NCI-H2107 treated with DMSO at 0.1 percent for 48 hours (cell line): ENCODE data around the gene FCAMR.

ENCODE experiments used
- DNase-seq: peaks from one replicate; lab custom pipeline; 2025; ENCODE audit not compliant: unreplicated experiment; lab: John Stamatoyannopoulos, UW

The FCAMR gene

GRCh38 chr1:207000651-207001291 lies 30.5 kb upstream of the FCAMR start:
- DNase-seq = no peak

- DNase-seq = no peak
Observed at GRCh38 chr1:206998816-206999215, 28.6 kb upstream of the FCAMR start.

DNA sequence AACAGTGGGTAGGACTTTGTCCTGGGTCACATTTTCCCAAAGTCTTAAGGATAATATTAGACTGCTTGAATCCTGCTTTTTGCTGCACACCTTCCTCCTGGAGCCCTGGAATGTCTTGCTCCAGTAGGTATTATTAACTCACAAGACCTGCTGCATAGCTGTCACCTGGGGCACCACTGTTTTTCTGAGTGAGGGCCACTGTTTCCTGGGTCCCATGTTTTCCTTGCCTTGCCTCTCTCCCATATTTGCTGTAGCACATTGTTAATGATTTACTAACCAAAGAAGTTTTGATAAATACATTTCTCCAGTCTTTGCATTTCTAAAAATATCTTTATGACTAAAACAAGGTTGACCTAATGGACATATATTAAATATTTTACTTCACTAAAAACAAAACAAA lies 22.5 kb upstream of the FCAMR start:
- no peak for DNase-seq

- no peak for DNase-seq
Observed at GRCh38 chr1:206987873-206988272, 17.6 kb upstream of the FCAMR start.

DNA sequence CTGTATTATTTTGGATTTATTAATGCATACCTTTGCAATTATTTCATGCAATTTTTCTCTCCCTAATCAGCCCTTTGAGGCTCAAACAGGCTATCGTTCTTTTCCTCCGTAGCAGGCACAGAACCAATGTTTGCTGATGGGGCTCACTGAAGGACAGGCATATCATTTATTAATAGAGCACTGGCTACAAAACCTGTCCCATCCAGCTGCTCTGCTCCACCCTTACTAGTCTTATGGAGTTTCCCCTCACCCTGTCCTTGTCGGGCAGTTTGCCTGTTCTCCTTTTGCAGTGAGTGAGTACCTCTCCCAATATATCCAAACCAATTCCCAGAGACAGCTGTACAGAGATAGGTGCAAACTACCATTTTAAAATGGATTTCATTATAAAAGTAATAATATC lies 16.6 kb upstream of the FCAMR start:
- no peak for DNase-seq

DNA sequence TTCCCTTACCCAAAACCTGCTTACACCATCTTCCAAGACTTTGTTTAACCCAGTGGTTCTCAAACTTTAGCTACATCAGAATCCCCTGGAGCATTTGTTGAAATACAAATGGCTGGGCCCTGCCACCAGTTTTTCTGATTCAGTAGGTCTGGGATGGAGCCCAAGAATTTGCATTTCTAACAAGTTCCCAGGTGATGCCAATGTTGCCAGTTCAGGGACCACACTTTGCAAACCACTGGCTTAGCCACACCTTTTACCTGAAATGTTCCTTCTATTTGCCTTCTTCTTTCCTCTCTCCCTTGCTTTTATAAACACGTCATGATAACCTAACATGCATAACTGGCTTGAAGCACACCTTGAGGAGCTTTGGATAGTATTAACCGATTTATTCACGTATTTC lies 16.1 kb upstream of the FCAMR start:
- no peak for DNase-seq

DNA sequence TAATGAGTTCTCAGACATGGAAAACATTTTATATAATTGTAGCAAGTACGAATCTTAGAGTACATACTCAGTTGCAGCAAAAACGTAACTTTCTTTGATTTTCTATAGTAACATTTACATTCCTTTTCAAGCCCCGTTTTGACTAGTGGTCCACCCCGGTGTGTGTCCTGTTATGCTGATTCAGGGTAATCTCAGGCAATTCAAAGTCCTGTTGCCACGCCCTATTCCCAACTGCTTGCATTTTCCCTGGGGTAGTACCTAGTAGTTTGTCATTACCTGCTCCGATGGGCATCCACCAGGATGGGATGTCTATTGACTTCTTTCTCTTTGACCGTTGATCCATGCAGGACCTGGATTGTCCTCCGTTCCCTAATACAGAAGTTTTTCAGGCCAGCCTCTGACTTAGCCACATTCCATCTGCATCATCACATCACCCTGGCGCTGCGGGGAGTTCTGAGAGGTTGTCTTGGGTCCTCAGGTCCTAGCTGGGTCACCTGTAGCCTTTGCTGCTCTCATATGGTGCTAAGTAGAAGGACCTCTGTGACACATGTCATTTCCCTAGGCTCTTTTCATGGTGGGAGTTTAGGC lies 15.0 kb upstream of the FCAMR start:
- no peak for DNase-seq

GRCh38 chr1:206982216-206982615 lies 12.0 kb upstream of the FCAMR start:
- peak; percentile 39 for DNase-seq

DNA sequence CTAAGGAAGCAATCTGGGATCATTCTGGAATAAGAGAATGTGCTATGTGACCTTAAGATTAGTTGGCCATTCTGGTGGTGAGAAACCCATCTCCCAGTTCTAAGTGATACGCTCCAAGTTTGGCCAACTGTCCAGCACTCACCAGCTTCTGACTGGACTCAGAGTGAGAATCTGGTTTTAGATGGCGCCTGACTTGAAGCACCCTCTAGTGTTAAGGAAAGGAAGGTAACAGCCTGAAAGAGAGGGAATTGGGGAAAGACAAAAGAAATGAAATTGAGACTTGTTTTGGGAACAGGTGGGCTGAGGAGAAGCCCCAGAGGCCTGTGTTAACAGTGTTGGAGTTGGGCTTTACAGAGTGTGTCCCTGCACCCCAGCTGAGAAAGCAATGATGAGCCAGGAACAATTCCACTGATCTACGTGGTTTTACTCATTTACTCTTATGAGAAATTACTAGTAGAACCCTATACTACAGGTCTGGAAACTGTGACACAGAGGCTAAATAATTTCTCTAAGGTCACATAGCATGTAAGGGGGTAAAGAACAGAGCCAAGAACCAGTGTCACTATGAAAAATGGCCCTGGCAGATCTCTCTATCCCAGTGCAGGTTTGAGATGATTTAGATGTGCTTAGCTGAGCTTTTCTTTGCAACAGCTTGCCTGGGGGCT lies 9.3 kb upstream of the FCAMR start:
- DNase-seq = no peak

- DNase-seq = no peak
Observed at GRCh38 chr1:206978259-206978658, 8.0 kb upstream of the FCAMR start.

- DNase-seq = no peak
Observed at GRCh38 chr1:206975306-206975705, 5.0 kb upstream of the FCAMR start.

GRCh38 chr1:206974140-206974539 lies 3.9 kb upstream of the FCAMR start:
- DNase-seq = no peak

DNA sequence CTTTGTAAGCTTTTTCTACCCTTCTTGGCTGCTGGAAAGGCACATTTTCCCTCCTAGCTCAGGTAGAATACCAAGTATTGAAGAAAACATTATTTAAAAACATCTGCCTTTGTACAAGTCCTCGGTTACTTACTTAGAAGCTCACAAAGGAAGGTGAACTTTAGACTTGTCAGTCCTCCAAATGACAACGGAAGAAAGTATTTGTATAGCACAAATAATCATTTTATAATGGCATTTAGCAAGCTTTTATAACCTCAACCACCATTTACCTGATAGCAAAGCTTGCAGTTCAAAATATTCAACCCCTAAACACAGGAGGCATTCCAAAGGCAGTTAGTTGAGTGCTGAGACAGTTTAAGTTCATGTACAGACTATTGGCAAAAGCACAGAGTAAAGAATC lies 2.5 kb upstream of the FCAMR start:
- no peak for DNase-seq

- DNase-seq = no peak
Observed at GRCh38 chr1:206971029-206971655, 882 bp upstream of the FCAMR start.

DNA sequence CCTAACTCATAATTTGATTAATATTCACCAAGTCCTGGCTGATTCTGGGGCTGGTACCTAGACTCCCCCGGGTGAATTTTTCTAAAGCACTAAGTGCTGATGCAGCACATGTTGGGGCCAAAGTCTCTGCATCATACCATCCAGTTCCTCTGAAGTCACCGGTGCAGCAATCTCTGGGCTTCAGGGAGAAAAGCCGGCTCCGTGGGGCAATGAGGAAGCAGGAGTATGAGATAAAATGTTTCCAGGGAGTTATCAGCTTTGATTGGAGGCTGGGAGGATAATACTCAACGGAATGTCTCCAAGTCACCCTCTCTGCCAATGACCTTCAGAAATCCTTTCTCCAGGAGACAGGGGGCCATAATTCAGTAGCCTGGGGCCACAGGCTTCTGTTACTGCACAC lies 1.2 kb downstream of the FCAMR start:
- no peak for DNase-seq

- DNase-seq = no peak
Observed at GRCh38 chr1:206967096-206967849, 3.0 kb downstream of the FCAMR start.

DNA sequence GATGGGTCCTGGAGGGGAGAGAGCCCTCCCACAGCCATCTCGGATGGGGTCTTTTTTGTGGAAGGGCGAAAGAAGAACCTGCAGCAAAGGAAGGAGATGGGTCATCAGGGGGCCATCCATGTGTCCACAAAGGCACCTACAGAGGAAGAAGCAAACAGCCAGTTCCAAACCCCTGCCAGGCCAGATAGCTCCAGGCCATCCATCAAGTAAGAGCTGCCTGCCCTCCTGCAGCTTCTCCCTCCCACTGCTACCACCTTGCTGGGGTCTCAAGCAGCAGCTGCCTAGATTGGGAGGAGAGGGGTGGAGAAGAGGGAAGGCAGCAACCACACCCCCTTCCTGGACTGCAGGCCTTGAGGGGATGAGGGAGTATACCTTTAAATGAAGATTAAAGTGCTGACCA lies 4.5 kb downstream of the FCAMR start:
- no peak for DNase-seq

DNA sequence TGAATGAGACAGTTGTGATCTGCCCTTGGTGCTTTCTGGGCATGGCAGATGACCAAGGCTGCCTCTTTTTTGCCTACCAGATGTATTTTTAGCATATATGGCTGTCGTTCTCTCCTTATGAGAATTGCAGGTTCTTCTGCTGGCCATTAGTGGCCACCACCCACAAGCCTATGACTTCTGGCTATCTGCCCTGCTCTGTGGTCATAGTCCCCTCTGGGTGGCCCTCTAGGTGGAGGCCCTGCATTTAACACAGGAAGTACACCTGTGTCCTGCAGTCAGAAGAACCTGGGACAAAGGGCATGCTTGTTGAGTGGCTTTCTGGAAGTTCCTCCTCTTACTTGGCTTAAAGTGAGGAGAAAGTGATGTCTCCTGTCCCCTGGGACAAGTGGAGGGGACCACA lies 6.5 kb downstream of the FCAMR start:
- no peak for DNase-seq

DNA sequence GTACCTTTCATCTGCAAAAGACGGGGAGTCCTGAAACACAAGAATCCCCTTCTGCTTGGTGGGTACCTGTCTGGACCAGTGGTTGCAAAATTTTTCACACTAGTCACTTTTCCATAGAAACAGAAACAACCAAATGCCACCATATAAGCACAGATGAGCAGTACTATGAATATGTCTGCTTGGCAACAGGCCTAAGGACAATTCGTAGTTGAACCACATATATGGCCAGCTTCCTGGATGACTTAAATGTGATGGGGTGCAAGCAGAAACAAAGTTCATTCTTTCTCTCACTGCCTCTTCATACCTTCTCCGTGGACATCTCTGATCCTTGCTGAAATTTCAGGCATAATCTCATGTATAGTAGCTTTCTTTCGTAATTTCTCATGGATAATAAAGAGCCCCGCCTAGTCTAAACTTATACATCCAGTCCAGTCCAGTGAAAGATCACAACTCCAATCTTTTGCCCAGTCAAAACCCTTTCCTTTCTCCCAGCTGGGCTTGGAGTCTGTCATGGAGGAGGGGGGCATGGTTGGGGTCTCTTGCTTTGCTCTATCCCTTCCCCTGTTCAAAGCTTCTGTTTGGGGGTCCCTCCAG lies 7.0 kb downstream of the FCAMR start:
- no peak for DNase-seq

DNA sequence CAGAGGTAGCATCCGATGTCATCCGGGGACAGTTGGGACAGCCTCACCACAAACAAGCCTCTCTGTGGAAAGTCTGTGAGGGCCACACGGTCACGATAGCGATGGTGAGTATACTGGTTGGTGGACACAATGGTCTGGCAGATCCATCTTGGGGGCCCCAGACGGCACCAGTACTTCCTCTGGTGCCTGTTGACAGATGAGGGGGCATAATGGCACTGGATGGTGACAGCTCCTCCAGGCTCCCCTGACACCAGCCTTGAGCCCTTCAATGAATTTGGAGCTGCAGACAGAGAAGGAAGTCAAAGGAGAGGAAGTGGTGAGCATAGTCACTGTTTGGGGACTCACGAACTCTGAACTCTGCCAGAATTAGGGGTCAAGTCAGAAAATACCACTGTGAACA lies 8.0 kb downstream of the FCAMR start:
- no peak for DNase-seq

GRCh38 chr1:206961668-206962067 lies 8.6 kb downstream of the FCAMR start:
- no peak for DNase-seq
